CD4-positive, alpha-beta T cell treated with Interleukin-10 for 1 hour (primary cell): ENCODE measurements around the gene LIMCH1.

Experiments
- DNase-seq: peaks from one replicate; pipeline ENCODE4 v3.0.0-alpha.2; 2020

LIMCH1 gene

GRCh38 chr4:41744572-41745291 is 206.8 kb downstream of the LIMCH1 start:
- DNase-seq = no peak

- DNase-seq = no peak
Measured at GRCh38 chr4:41745292-41746024, 207.5 kb downstream of the LIMCH1 start.

GRCh38 chr4:41746025-41746439 is 208.1 kb downstream of the LIMCH1 start:
- no peak for DNase-seq

GRCh38 chr4:41746440-41747229 is 208.7 kb downstream of the LIMCH1 start:
- DNase-seq = no peak

GRCh38 chr4:41747230-41748055 is 209.5 kb downstream of the LIMCH1 start:
- no peak for DNase-seq

- no peak for DNase-seq
Measured at GRCh38 chr4:41748074-41748570, 210.2 kb downstream of the LIMCH1 start.

- DNase-seq = no peak
Measured at GRCh38 chr4:41748571-41749475, 210.9 kb downstream of the LIMCH1 start, which contains the start of gene PHOX2B. Gene PHOX2B, minus strand, starts transcription at chr4:41748725. Its CDS starts 115 bp downstream, at chr4:41748610.

GRCh38 chr4:41749631-41750039 is 211.7 kb downstream of the LIMCH1 start:
- DNase-seq = no peak
